Hematopoietic multipotent progenitor cell treated with erythropoietin and hydrocortisone succinate and interleukin-3 and kit ligand, for 6 days (in vitro differentiated cells): ENCODE data around the gene MEIS3.

Source experiments
- DNase-seq: peaks from one replicate; pipeline ENCODE4 v3.0.0-alpha.2; 2015

Gene MEIS3

GRCh38 chr19:47435196-47435595 lies 15.9 kb upstream of the MEIS3 start:
- no peak for DNase-seq

- no peak for DNase-seq
Observed at GRCh38 chr19:47434088-47434487, 14.8 kb upstream of the MEIS3 start.

- DNase-seq, result peak; percentile 55
Observed at GRCh38 chr19:47433121-47433520, 13.8 kb upstream of the MEIS3 start.

- DNase-seq, result no peak
Observed at GRCh38 chr19:47432499-47432898, 13.2 kb upstream of the MEIS3 start.

- no peak for DNase-seq
Observed at GRCh38 chr19:47432091-47432490, 12.8 kb upstream of the MEIS3 start.

GRCh38 chr19:47430041-47430802 lies 10.9 kb upstream of the MEIS3 start:
- DNase-seq, result peak; percentile 52

GRCh38 chr19:47429140-47429793 lies 9.9 kb upstream of the MEIS3 start:
- DNase-seq, result no peak

GRCh38 chr19:47428177-47428894 lies 9.0 kb upstream of the MEIS3 start:
- DNase-seq, result peak; percentile 99

GRCh38 chr19:47427241-47428176 lies 8.2 kb upstream of the MEIS3 start:
- DNase-seq, result peak; percentile 77

GRCh38 chr19:47423203-47423882 lies 4.0 kb upstream of the MEIS3 start:
- DNase-seq, result no peak

- DNase-seq, result no peak
Observed at GRCh38 chr19:47422417-47423163, 3.3 kb upstream of the MEIS3 start.

GRCh38 chr19:47421844-47422395 lies 2.6 kb upstream of the MEIS3 start:
- DNase-seq, result no peak

GRCh38 chr19:47421244-47421786 lies 2.0 kb upstream of the MEIS3 start:
- no peak for DNase-seq

GRCh38 chr19:47419789-47420188 lies 462 bp upstream of the MEIS3 start:
- no peak for DNase-seq

GRCh38 chr19:47418692-47419029 lies 666 bp downstream of the MEIS3 start:
- DNase-seq, result no peak

GRCh38 chr19:47417746-47418691 lies 1.3 kb downstream of the MEIS3 start:
- DNase-seq, result peak; percentile 37

- no peak for DNase-seq
Observed at GRCh38 chr19:47417107-47417745, 2.1 kb downstream of the MEIS3 start.

GRCh38 chr19:47416643-47416985 lies 2.7 kb downstream of the MEIS3 start:
- DNase-seq, result no peak

GRCh38 chr19:47415953-47416642 lies 3.2 kb downstream of the MEIS3 start:
- DNase-seq, result no peak
